Measurements from ENCODE around the gene CEACAM6.
"Not testable (repeated sequence)": the region's sequence is repeated elsewhere in the genome, so short reads cannot be mapped to it uniquely, and the experiment has no call there.

CEACAM6 gene

GRCh38 chr19:41755328-41755913 is at the start of gene CEACAM6:
Gene CEACAM6, plus strand, starts transcription at chr19:41755530. Its CDS starts 109 bp downstream, at chr19:41755639.
- FAIRE-seq (no peak), DNase-seq (ENCODE audit: insufficient read length, low spot score) (no peak)

DNA sequence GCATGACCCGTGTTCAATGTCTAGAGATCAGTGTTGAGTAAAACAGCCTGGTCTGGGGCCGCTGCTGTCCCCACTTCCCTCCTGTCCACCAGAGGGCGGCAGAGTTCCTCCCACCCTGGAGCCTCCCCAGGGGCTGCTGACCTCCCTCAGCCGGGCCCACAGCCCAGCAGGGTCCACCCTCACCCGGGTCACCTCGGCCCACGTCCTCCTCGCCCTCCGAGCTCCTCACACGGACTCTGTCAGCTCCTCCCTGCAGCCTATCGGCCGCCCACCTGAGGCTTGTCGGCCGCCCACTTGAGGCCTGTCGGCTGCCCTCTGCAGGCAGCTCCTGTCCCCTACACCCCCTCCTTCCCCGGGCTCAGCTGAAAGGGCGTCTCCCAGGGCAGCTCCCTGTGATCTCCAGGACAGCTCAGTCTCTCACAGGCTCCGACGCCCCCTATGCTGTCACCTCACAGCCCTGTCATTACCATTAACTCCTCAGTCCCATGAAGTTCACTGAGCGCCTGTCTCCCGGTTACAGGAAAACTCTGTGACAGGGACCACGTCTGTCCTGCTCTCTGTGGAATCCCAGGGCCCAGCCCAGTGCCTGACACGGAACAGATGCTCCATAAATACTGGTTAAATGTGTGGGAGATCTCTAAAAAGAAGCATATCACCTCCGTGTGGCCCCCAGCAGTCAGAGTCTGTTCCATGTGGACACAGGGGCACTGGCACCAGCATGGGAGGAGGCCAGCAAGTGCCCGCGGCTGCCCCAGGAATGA is 48.4 kb upstream of the CEACAM6 start:
- DNase-seq (ENCODE audit: insufficient read length, low spot score) = peak; percentile 80
- FAIRE-seq = no peak

- FAIRE-seq (no peak), DNase-seq (ENCODE audit: insufficient read length, low spot score) (no peak)
Observed at GRCh38 chr19:41707502-41707812, 47.9 kb upstream of the CEACAM6 start.

- DNase-seq (ENCODE audit: insufficient read length, low spot score) (no peak), FAIRE-seq (no peak)
Observed at GRCh38 chr19:41707871-41708371, 47.4 kb upstream of the CEACAM6 start.

- DNase-seq (ENCODE audit: insufficient read length, low spot score) = no peak
- no peak for FAIRE-seq
Observed at GRCh38 chr19:41708481-41708880, 46.8 kb upstream of the CEACAM6 start, which contains the start of gene CEACAM5. Gene CEACAM5, plus strand, starts transcription at chr19:41708626. Its CDS starts 106 bp downstream, at chr19:41708732.

DNA sequence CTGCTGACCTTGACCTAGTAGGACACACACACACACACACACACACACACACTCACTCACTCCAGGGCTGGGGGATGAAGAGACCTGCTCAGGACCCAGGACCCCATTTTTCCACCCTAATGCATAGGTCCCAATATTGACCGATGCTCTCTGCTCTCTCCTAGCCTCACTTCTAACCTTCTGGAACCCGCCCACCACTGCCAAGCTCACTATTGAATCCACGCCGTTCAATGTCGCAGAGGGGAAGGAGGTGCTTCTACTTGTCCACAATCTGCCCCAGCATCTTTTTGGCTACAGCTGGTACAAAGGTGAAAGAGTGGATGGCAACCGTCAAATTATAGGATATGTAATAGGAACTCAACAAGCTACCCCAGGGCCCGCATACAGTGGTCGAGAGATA is 45.8 kb upstream of the CEACAM6 start:
- not testable (repeated sequence) for DNase-seq (ENCODE audit: insufficient read length, low spot score); FAIRE-seq

GRCh38 chr19:41709951-41710645 is 45.2 kb upstream of the CEACAM6 start:
- no peak for FAIRE-seq
- no peak for DNase-seq (ENCODE audit: insufficient read length, low spot score)

- DNase-seq (ENCODE audit: insufficient read length, low spot score) (no peak), FAIRE-seq (no peak)
Observed at GRCh38 chr19:41711376-41712261, 43.7 kb upstream of the CEACAM6 start.

- FAIRE-seq (no peak), DNase-seq (ENCODE audit: insufficient read length, low spot score) (no peak)
Observed at GRCh38 chr19:41714598-41714997, 40.7 kb upstream of the CEACAM6 start.

- DNase-seq (ENCODE audit: insufficient read length, low spot score) (no peak), FAIRE-seq (no peak)
Observed at GRCh38 chr19:41718761-41719160, 36.6 kb upstream of the CEACAM6 start.

DNA sequence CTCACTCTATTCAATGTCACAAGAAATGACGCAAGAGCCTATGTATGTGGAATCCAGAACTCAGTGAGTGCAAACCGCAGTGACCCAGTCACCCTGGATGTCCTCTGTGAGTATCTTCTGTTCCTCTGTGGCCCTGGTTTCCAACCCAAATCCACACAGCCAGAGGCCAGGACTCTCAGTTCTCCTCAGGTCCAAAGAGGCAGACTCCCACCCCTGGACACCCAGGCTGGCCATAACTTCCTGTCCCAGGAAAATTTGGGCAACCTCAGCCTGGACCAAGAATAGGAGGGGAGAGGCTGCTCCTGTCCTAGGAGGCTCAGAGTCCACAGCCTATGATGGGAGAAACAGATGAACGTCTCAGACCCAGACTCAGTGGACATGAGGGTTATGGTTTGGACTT is 35.2 kb upstream of the CEACAM6 start:
- DNase-seq (ENCODE audit: insufficient read length, low spot score) (no peak), FAIRE-seq (no peak)

DNA sequence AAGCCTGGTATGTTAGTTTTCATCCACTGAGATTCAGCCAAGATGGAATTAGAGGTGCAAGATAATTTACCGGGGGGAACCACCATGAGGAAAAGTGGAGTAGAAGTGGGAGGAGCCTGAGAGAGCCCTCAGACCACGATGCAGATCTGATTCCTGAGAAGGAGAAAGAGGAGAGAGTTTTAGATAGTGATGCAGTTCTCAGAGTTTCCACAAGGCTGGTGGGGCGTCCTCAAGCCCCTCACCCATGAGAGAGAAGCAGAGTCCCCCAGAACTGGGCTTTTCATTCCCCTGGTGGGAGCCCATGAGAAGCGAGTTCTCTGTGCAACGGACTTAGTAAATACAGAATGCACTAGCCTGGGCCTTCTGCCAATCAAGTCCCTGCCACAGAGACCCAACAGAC is 28.8 kb upstream of the CEACAM6 start:
- DNase-seq (ENCODE audit: insufficient read length, low spot score) = no peak
- no peak for FAIRE-seq

DNA sequence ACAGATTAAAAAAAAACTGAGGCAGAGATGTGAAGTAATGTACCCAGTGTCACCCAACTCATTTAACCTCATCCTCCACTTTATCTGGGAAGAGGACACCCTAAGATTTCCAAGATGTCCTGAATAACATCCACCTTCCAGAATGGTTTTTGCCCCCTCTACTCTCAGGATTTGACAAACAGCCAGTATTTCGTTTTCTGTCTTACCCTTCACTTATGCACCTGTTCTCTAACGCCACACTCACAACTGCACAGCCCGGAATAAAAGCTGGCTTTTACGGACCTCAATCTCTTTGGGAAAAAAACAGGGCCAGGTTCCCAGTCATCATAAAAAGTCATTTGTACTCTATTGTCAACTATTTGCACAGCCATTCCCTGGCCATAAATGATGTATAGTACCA is 21.2 kb upstream of the CEACAM6 start:
- DNase-seq (ENCODE audit: insufficient read length, low spot score) (no peak), FAIRE-seq (no peak)

- no peak for FAIRE-seq
- DNase-seq (ENCODE audit: insufficient read length, low spot score) = no peak
Observed at GRCh38 chr19:41734585-41734984, 20.7 kb upstream of the CEACAM6 start.

- DNase-seq (ENCODE audit: insufficient read length, low spot score) (no peak), FAIRE-seq (no peak)
Observed at GRCh38 chr19:41735071-41735600, 20.2 kb upstream of the CEACAM6 start.

- DNase-seq (ENCODE audit: insufficient read length, low spot score) (no peak), FAIRE-seq (no peak)
Observed at GRCh38 chr19:41739361-41739760, 16.0 kb upstream of the CEACAM6 start.

DNA sequence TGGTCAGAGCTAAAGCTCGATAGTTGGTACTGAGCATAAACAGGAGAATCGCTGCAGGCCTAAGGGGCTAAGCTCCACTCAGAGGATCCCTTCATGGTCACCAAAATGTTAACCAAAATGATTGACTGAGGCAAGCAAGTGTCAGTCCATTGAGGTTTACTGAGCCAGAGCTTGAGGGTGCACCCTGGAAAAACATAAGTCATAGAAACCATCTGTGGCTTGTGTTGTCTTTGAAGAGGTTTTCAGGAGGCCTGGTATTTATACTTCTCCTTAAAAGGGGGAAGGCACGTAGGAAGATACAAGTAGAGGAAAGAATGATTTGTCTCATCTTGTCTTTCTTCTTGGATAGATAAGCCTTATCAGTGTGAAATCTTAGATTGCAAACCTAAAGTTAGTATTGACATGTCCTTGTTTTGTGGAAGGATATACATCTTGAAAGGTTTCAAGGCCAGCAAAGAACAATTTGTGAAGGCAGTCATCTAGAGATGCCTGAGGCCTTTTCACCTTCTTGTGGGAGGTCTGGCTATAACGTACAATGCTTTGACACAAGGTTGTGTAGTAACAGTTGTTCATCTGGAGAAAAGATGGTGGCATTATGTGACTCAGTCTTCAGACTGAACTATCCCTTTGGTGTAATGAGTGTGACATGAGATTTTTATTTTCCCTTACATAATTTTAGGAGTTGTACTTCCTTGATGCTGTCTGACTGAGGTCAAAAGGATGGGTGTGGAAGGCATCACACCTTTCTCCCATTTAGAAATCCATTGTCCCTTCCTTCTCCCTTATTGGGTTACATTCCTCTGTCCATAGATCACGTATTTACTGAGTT is 14.7 kb upstream of the CEACAM6 start:
- no peak for FAIRE-seq
- no peak for DNase-seq (ENCODE audit: insufficient read length, low spot score)

DNA sequence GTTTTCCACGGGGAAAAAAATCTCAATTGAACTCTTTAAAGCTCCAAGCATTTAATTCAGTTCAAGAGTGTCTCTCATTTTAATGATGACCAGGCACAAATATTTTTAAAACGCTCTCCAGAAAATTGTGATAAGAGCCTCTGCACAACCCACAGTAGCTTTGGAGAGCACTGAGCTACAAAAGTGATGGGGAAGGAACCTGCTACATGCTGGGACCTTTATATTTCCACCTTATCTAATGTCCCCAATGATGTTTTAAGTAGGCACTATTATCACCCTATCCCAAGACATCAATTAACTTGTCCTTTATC is 14.1 kb upstream of the CEACAM6 start:
- DNase-seq (ENCODE audit: insufficient read length, low spot score) (no peak), FAIRE-seq (no peak)

- DNase-seq (ENCODE audit: insufficient read length, low spot score) (no peak), FAIRE-seq (no peak)
Observed at GRCh38 chr19:41744850-41745249, 10.5 kb upstream of the CEACAM6 start.

- FAIRE-seq (no peak), DNase-seq (ENCODE audit: insufficient read length, low spot score) (no peak)
Observed at GRCh38 chr19:41745756-41746155, 9.6 kb upstream of the CEACAM6 start.

Measured in GM19239 (cell line).